Muscle layer of colon (tissue), 2 donors: Measurements from ENCODE around the gene ARHGEF19.
"Not testable (repeated sequence)": the region's sequence is repeated elsewhere in the genome, so short reads cannot be mapped to it uniquely, and the experiment has no call there.

Experiments used
- H3K27ac ChIP-seq: one replicate; pipeline ENCODE4 v1.7.0; 2013; ENCODE audit warnings: low read depth, mild to moderate bottlenecking, low read length, moderate library complexity
- H3K27me3 ChIP-seq, 2 donors: one replicate each; pipeline ENCODE4 v1.7.0; 2013; ENCODE audit warnings: low read length in 2 of 2, mild to moderate bottlenecking in 2 of 2; ENCODE audit not compliant: insufficient read depth in 2 of 2, control insufficient read depth in 1 of 2
- H3K36me3 ChIP-seq: one replicate; pipeline ENCODE4 v1.7.0; 2013; ENCODE audit warnings: mild to moderate bottlenecking, low read length; ENCODE audit not compliant: insufficient read depth
- H3K4me1 ChIP-seq: one replicate; pipeline ENCODE4 v1.7.0; 2013; ENCODE audit warnings: mild to moderate bottlenecking, low read length; ENCODE audit not compliant: insufficient read depth
- H3K4me3 ChIP-seq, 2 donors: one replicate each; pipeline ENCODE4 v1.7.0; 2013; ENCODE audit warnings: low read length in 2 of 2, low read depth in 1 of 2, mild to moderate bottlenecking in 1 of 2, moderate library complexity in 1 of 2
- H3K9ac ChIP-seq: one replicate; pipeline ENCODE4 v1.7.0; 2013; ENCODE audit warnings: low read length
- H3K9me3 ChIP-seq: one replicate; pipeline ENCODE4 v1.7.0; 2013; ENCODE audit warnings: mild to moderate bottlenecking, low read length
- donor health status: abdominal sarcoma.
- donor health status: Adenocarcinoma of cecum.

Gene ARHGEF19

GRCh38 chr1:16250524-16251251 lies 38.2 kb upstream of the ARHGEF19 start:
- Histone ChIP-seq H3K9me3 (no peaks in the 10 kb centered on the region), H3K9ac (no peak overlapping the region), H3K4me1 (peaks cover 31% of the 10 kb centered on the region), H3K27me3 (no peaks in the 10 kb centered on the region), H3K4me3 (no peak overlapping the region), H3K36me3 (peaks cover 48% of the 10 kb centered on the region), H3K27ac (no peak overlapping the region)

GRCh38 chr1:16249596-16250241 lies 37.3 kb upstream of the ARHGEF19 start:
- peak overlapping the region; percentile 38 for H3K27ac ChIP-seq
- peaks cover 40% of the 10 kb centered on the region for H3K36me3 ChIP-seq
- H3K4me3 ChIP-seq = no peak overlapping the region
- H3K9me3 ChIP-seq = no peaks in the 10 kb centered on the region
- H3K4me1 ChIP-seq = peaks cover 31% of the 10 kb centered on the region
- no peak overlapping the region for H3K9ac ChIP-seq
- no peaks in the 10 kb centered on the region for H3K27me3 ChIP-seq

- H3K4me3 ChIP-seq = no peak overlapping the region
- peak overlapping the region; percentile 38 for H3K27ac ChIP-seq
- peak overlapping the region; percentile 12 for H3K9ac ChIP-seq
- H3K9me3 ChIP-seq = no peaks in the 10 kb centered on the region
- peaks cover 34% of the 10 kb centered on the region for H3K36me3 ChIP-seq
- peaks cover 38% of the 10 kb centered on the region for H3K4me1 ChIP-seq
- H3K27me3 ChIP-seq = no peaks in the 10 kb centered on the region
These were observed 36.4 kb upstream of the ARHGEF19 start for GRCh38 chr1:16248603-16249516.

DNA sequence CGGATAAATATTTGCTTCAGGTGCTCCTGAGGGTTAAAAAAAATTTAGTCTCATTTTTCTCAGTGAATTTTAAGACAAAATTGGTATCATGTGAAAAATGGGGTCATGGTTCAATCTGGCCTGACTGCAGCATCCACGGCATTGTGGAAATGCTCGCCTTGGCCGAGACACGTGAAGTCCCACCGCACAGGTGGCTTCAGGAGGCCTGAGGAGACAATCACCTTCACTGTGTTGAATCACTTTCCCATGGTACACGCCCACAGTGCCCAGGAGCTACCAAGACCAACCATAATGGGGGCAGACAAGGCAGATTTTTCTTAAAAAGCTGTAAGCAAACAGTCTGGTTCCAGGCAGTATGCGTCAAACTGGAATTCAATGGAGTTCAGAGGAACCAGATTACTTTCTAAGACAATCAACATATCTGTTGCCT lies 35.6 kb upstream of the ARHGEF19 start:
- H3K27me3 ChIP-seq = no peaks in the 10 kb centered on the region
- no peak overlapping the region for H3K4me3 ChIP-seq
- H3K27ac ChIP-seq = peak overlapping the region; percentile 54
- peaks cover 40% of the 10 kb centered on the region for H3K4me1 ChIP-seq
- peaks cover 34% of the 10 kb centered on the region for H3K36me3 ChIP-seq
- H3K9ac ChIP-seq = no peak overlapping the region
- H3K9me3 ChIP-seq = no peaks in the 10 kb centered on the region

GRCh38 chr1:16247441-16247840 lies 35.0 kb upstream of the ARHGEF19 start:
- no peaks in the 10 kb centered on the region for H3K27me3 ChIP-seq
- peak overlapping the region; percentile 54 for H3K27ac ChIP-seq
- peaks cover 32% of the 10 kb centered on the region for H3K36me3 ChIP-seq
- no peaks in the 10 kb centered on the region for H3K9me3 ChIP-seq
- no peak overlapping the region for H3K9ac ChIP-seq
- H3K4me1 ChIP-seq = peaks cover 40% of the 10 kb centered on the region
- no peak overlapping the region for H3K4me3 ChIP-seq

- H3K9me3 ChIP-seq = no peaks in the 10 kb centered on the region
- H3K4me1 ChIP-seq = peaks cover 40% of the 10 kb centered on the region
- peaks cover 27% of the 10 kb centered on the region for H3K36me3 ChIP-seq
- H3K27ac ChIP-seq = no peak overlapping the region
- no peak overlapping the region for H3K4me3 ChIP-seq
- no peak overlapping the region for H3K9ac ChIP-seq
- H3K27me3 ChIP-seq = no peaks in the 10 kb centered on the region
These were observed 34.5 kb upstream of the ARHGEF19 start for GRCh38 chr1:16246961-16247360.

DNA sequence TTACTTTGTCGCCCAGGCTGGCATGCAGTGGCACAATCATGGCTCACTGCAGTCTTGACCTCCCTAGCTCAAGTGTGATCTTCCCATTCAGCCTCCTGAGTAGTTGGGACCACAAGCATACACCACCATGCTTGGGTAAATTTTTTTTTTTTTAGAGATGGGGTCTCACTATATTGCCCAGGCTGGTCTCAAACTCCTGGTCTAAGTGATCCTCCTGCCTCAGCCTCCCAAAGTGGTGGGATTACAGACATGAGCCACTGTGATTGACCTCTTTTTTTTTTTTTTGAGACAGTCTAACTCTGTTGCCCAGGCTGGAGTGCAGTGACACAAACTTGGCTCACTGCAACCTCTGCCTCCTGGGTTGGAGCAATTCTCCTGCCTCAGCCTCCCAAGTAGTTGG lies 33.8 kb upstream of the ARHGEF19 start:
- H3K27me3 ChIP-seq, H3K4me3 ChIP-seq, H3K27ac ChIP-seq, H3K9me3 ChIP-seq, H3K9ac ChIP-seq: not testable (repeated sequence)
- peaks cover 40% of the 10 kb centered on the region for H3K4me1 ChIP-seq
- H3K36me3 ChIP-seq = peaks cover 20% of the 10 kb centered on the region

DNA sequence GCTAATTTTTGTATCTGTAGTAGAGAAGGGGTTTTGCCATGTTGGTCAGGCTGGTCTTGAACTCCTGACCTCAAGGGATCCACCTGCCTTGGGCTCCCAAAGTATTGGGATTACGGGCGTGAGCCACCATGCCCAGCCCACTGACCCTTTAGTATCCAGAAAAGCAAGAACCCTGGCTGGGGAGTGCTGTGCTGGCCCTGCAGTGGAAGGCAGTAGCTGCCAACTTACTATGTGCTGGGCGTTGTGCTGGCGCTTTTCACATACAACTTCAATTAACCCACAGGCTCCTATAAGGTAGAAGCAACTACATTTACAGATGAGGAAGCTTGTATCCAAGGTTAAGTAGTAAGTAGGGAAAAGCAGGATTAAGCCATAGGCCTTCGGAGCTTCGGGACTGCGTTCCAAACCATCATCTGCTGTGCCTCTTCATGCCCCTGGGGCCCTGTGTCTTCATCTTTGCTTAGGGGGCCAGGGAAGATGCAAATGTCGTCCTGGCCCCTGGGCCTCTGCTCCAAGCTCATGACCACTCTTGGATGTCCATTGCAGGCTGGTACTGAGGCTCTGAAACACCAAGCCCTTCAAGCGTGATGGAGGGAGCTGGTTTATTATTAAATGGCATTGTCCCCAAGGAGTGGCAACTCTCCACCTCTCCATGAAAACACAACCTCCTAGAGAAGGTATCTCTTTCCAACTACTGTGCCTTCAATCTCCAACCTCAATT lies 33.2 kb upstream of the ARHGEF19 start:
- Histone ChIP-seq H3K27ac (no peak overlapping the region), H3K27me3 (no peaks in the 10 kb centered on the region), H3K9ac (no peak overlapping the region), H3K4me1 (peaks cover 38% of the 10 kb centered on the region), H3K4me3 (no peak overlapping the region), H3K36me3 (peaks cover 14% of the 10 kb centered on the region), H3K9me3 (no peaks in the 10 kb centered on the region)

- Histone ChIP-seq H3K9me3 (no peaks in the 10 kb centered on the region), H3K27ac (no peak overlapping the region)
These were observed 32.3 kb upstream of the ARHGEF19 start for GRCh38 chr1:16244650-16245285.

GRCh38 chr1:16243936-16244649 lies 31.6 kb upstream of the ARHGEF19 start:
- no peak overlapping the region for H3K4me3 ChIP-seq

More at GRCh38 chr1:16244650-16245285, 32.3 kb upstream of the ARHGEF19 start:
- Histone ChIP-seq H3K4me1 (peaks cover 33% of the 10 kb centered on the region), H3K9ac (no peak overlapping the region), H3K4me3 (no peak overlapping the region), H3K36me3 (peaks cover 10% of the 10 kb centered on the region), H3K27me3 (no peaks in the 10 kb centered on the region)

More at GRCh38 chr1:16243936-16244649, 31.6 kb upstream of the ARHGEF19 start:
- Histone ChIP-seq H3K36me3 (peaks cover 5% of the 10 kb centered on the region), H3K9ac (no peak overlapping the region), H3K27ac (no peak overlapping the region), H3K4me1 (peaks cover 26% of the 10 kb centered on the region), H3K27me3 (no peaks in the 10 kb centered on the region), H3K9me3 (no peaks in the 10 kb centered on the region)
